ENCODE results near the gene ADGRD2.

GRCh38 chr9:124438091-124438490 is 12.2 kb upstream of the ADGRD2 start:
- TF ChIP-seq SIN3A (IDR thresholded peaks at IDR 0.05; ENCODE audit: borderline replicate concordance, insufficient read depth, low read depth, low read length) (no peak), CTCF (IDR thresholded peaks at IDR 0.05) (no peak)

Measured in Panc1 (cell line).